GM23338 (cell line): ENCODE measurements around the gene EHD3.

Experiments
- CTCF ChIP-seq, 2 experiments: fragments of 200-600 bp in 1 of 2; sonication (generic) in 1 of 2; conservative IDR thresholded peaks; 2 replicates each; pipeline versions ENCODE4 v1.5.1 to v1.6.1; 2016 to 2017; ENCODE audit warnings: antibody characterized with exemption in 2 of 2, low read depth in 2 of 2, mild to moderate bottlenecking in 2 of 2, moderate library complexity in 1 of 2
- POLR2AphosphoS5 ChIP-seq: IDR thresholded peaks from 2 replicates; pipeline ENCODE4 v1.6.1; 2016; ENCODE audit warnings: antibody characterized with exemption, low read depth

GRCh38 chr2:31227110-31227509 lies 6.8 kb upstream of the EHD3 start:
- no peak for TF ChIP-seq CTCF (conservative IDR thresholded peaks at IDR 0.05; ENCODE audit: low read depth in 2 of 2)
- TF ChIP-seq POLR2AphosphoS5, result no peak
